GM19099 (cell line): ENCODE measurements around the gene WDR77.

ENCODE experiments used
- POLR2A ChIP-seq: IDR thresholded peaks from 3 replicates; pipeline ENCODE4 v1.6.1; 2011; ENCODE audit warnings: low read depth; ENCODE audit not compliant: insufficient read length; ENCODE audit errors: extremely low read depth

WDR77 gene

GRCh38 chr1:111476214-111476613 is 27.2 kb upstream of the WDR77 start:
- no peak for TF ChIP-seq POLR2A

DNA sequence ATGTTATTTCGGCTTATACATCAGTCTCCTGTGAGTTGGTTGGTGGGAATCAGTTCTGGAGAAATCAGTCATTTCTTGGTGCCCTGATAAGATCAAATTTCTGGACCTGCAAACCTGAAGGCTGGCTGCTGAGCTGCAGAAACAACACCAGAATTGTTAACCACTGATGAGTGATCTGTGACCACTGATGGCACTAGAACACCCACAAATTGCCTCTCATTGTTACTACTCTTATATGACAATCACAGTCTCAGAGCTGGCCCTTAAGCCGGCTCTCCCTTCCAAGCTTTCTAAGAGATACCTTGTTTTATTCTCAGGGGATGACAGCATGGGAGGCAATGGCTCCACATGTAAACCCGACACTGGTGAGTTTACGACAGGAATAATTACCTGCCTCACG is 26.6 kb upstream of the WDR77 start:
- no peak for TF ChIP-seq POLR2A

- no peak for TF ChIP-seq POLR2A
These were observed 25.5 kb upstream of the WDR77 start for GRCh38 chr1:111474521-111474920.

GRCh38 chr1:111474106-111474505 is 25.1 kb upstream of the WDR77 start:
- TF ChIP-seq POLR2A, result no peak

GRCh38 chr1:111471538-111471937 is 22.5 kb upstream of the WDR77 start:
- no peak for TF ChIP-seq POLR2A

- no peak for TF ChIP-seq POLR2A
These were observed 22.0 kb upstream of the WDR77 start for GRCh38 chr1:111471012-111471411.

DNA sequence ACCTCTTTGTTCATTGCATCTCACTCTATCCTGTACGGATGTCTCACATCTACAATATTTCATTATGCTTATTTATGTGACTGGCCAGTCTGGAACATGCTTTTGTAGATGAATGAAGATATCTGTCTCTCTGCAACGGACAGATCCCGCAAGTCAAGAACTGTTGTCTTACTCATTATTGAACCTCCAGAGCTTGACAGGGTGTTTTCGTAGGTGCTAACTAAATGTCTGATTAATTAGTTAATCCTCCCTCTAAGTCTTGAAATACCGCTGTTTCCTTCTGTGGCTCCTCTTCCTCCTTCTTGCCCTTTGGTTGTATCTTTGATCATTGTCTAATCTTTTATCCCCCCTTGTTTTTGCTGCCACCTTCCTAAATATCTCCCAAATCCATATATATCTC is 21.5 kb upstream of the WDR77 start:
- no peak for TF ChIP-seq POLR2A

GRCh38 chr1:111469539-111469938 is 20.5 kb upstream of the WDR77 start:
- TF ChIP-seq POLR2A, result no peak

GRCh38 chr1:111468717-111469100 is 19.7 kb upstream of the WDR77 start:
- no peak for TF ChIP-seq POLR2A

GRCh38 chr1:111467865-111468716 is 19.0 kb upstream of the WDR77 start:
- no peak for TF ChIP-seq POLR2A

DNA sequence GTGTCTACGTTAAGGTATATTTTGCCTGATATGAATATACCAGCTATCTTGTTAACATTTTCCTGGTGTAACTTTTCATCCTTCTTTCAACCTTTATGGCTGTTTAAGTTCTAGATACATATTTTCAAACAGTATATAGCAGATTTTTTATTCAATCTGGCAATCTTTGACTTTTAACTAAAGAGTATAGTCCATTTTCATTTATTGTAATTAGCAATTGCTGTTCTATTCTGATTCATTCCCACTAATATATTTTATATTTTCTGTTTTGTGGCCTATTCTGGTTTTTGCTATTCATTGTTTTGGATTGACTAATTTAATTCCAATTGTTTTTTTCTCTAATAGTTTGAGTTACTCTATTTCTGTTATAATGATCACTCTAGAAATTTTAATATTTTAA is 17.4 kb upstream of the WDR77 start:
- no peak for TF ChIP-seq POLR2A

- no peak for TF ChIP-seq POLR2A
These were observed 16.7 kb upstream of the WDR77 start for GRCh38 chr1:111465754-111466153.

GRCh38 chr1:111463029-111463683 is 14.1 kb upstream of the WDR77 start:
- TF ChIP-seq POLR2A, result no peak

GRCh38 chr1:111462370-111463028 is 13.4 kb upstream of the WDR77 start:
- TF ChIP-seq POLR2A, result no peak

DNA sequence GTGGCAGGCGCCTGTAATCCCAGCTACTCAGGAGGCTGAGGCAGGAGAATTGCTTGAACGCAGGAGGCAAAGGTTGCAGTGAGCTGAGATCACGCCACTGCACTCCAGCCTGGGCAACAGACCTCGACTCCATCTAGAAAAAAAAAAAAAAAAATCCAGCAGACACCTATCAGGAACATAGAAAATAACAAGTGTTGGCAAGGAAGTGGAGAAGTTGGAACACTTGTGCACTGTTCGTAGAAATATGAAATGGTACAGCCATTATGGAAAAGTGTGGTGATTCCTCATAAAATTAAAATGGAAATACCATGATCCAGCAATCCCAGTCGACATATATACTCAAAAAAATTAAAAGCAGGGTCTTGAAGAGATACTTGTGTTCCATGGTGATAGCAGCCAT is 12.7 kb upstream of the WDR77 start:
- TF ChIP-seq POLR2A, result no peak

- no peak for TF ChIP-seq POLR2A
These were observed 6.6 kb upstream of the WDR77 start for GRCh38 chr1:111455642-111456031.
